IMR-90 (cell line): ENCODE results near the gene NOS1. TPM values are rescaled to one million over a fixed set of nuclear protein-coding genes. Genes with fewer than 3 reads are reported as not detected.

Experiments
- ATAC-seq: fragments of 200-7000 bp; cut with Tn5 transposase; 2 replicates; pipeline ENCODE4 v1.9.1; 2020; ENCODE audit warnings: low read depth, mild to moderate bottlenecking, moderate library complexity
- BruUV-seq: library from RNA; stranded (reverse); fragments of 400-500 nt; replicated peaks from 2 replicates; lab custom pipeline; 2021; lab: Mats Ljungman, UMichigan
- CTCF ChIA-PET: fragments of 300-600 bp; formaldehyde crosslinking; extraction: SDS; loops from one replicate; lab custom pipeline; 2021; ENCODE audit warnings: antibody characterized with exemption; lab: Yijun Ruan, JAX
- POLR2A ChIA-PET: fragments of 300-600 bp; sonication (Branson Sonifier 250); formaldehyde crosslinking; loops from one replicate; lab custom pipeline; 2022; ENCODE audit warnings: antibody characterized with exemption; ENCODE audit not compliant: unreplicated experiment; lab: Charles Lee
- DNase-seq: peaks from one replicate; pipeline ENCODE4 v3.0.0; 2013
- H2AFZ ChIP-seq: replicated peaks from 2 replicates; pipeline ENCODE3; 2013; ENCODE audit warnings: low read length, mild to moderate bottlenecking; ENCODE audit not compliant: poor library complexity
- H2AK5ac ChIP-seq: 2 replicates; pipeline ENCODE4 v1.6.1; 2013; ENCODE audit warnings: low read depth, low read length, inconsistent platforms
- H2AK9ac ChIP-seq: replicated peaks from 2 replicates; pipeline ENCODE3; 2013; ENCODE audit warnings: mild to moderate bottlenecking, low read depth, low read length, moderate library complexity; ENCODE audit not compliant: poor library complexity
- H2BK120ac ChIP-seq: 2 replicates; pipeline ENCODE4 v1.6.1; 2013; ENCODE audit warnings: low read depth, low read length, inconsistent platforms
- H2BK15ac ChIP-seq: 3 replicates; pipeline ENCODE4 v1.6.1; 2013; ENCODE audit warnings: low read depth, low read length, inconsistent platforms
- H2BK20ac ChIP-seq: 2 replicates; pipeline ENCODE4 v1.6.1; 2013; ENCODE audit warnings: low read depth, mild to moderate bottlenecking, inconsistent platforms, low read length, moderate library complexity
- H2BK5ac ChIP-seq: 2 replicates; pipeline ENCODE4 v1.6.1; 2013; ENCODE audit warnings: mild to moderate bottlenecking, low read depth, low read length, inconsistent platforms; ENCODE audit not compliant: poor library complexity, severe bottlenecking
- H3K14ac ChIP-seq: replicated peaks from 2 replicates; pipeline ENCODE4 v1.6.1; 2013; ENCODE audit warnings: low read depth, low read length, inconsistent platforms
- H3K18ac ChIP-seq: 2 replicates; pipeline ENCODE4 v1.6.1; 2013; ENCODE audit warnings: low read depth, low read length, control low read depth
- H3K23ac ChIP-seq: 2 replicates; pipeline ENCODE4 v1.6.1; 2013; ENCODE audit warnings: low read depth, low read length, inconsistent platforms
- H3K27ac ChIP-seq: 2 replicates; pipeline ENCODE4 v1.5.1; 2013; ENCODE audit warnings: mild to moderate bottlenecking, control low read depth, low read length; ENCODE audit not compliant: insufficient read depth
- H3K27me3 ChIP-seq: 2 replicates; pipeline ENCODE4 v1.6.1; 2013; ENCODE audit warnings: low read length; ENCODE audit not compliant: control insufficient read depth, insufficient read depth
- H3K36me3 ChIP-seq: 2 replicates; pipeline ENCODE4 v1.6.1; 2013; ENCODE audit warnings: low read length, mixed read lengths; ENCODE audit not compliant: control insufficient read depth, insufficient read depth
- H3K4ac ChIP-seq: 2 replicates; pipeline ENCODE4 v1.6.1; 2013; ENCODE audit warnings: low read depth, low read length, inconsistent platforms
- H3K4me1 ChIP-seq: 2 replicates; pipeline ENCODE4 v1.6.1; 2013; ENCODE audit warnings: low read length, mixed read lengths; ENCODE audit not compliant: control insufficient read depth, insufficient read depth
- H3K4me2 ChIP-seq: 2 replicates; pipeline ENCODE4 v1.6.1; 2013; ENCODE audit warnings: low read depth, mild to moderate bottlenecking, control low read depth, low read length, moderate library complexity
- H3K4me3 ChIP-seq: 2 replicates; pipeline ENCODE4 v1.5.1; 2013; ENCODE audit warnings: low read depth, mild to moderate bottlenecking, control low read depth, low read length, moderate library complexity; ENCODE audit not compliant: insufficient read depth
- H3K56ac ChIP-seq: 2 replicates; pipeline ENCODE4 v1.6.1; 2013; ENCODE audit warnings: low read length, inconsistent platforms; ENCODE audit not compliant: insufficient read depth; ENCODE audit errors: extremely low read depth
- H3K79me1 ChIP-seq, 2 experiments: 2 replicates each; pipeline ENCODE4 v1.6.1; 2013; ENCODE audit warnings: low read length in 2 of 2, inconsistent platforms in 1 of 2, low read depth in 1 of 2
- H3K9ac ChIP-seq: 2 replicates; pipeline ENCODE4 v1.6.1; 2013; ENCODE audit warnings: low read depth, low read length, control low read depth
- H3K9me1 ChIP-seq: 2 replicates; pipeline ENCODE4 v1.6.1; 2013; ENCODE audit warnings: low read length, inconsistent platforms; ENCODE audit not compliant: insufficient read depth
- H3K9me3 ChIP-seq: 2 replicates; pipeline ENCODE4 v1.6.1; 2013; ENCODE audit warnings: low read length; ENCODE audit not compliant: control insufficient read depth, insufficient read depth
- H4K20me1 ChIP-seq: 2 replicates; pipeline ENCODE4 v1.6.1; 2013; ENCODE audit warnings: low read length, inconsistent platforms; ENCODE audit not compliant: insufficient read depth
- H4K5ac ChIP-seq: 2 replicates; pipeline ENCODE4 v1.6.1; 2013; ENCODE audit warnings: mild to moderate bottlenecking, low read depth, low read length, control low read depth
- H4K8ac ChIP-seq, 2 experiments: 2 replicates each; pipeline ENCODE4 v1.6.1; 2013; ENCODE audit warnings: low read depth in 2 of 2, low read length in 2 of 2, control low read depth in 1 of 2, inconsistent platforms in 1 of 2
- H4K91ac ChIP-seq: 2 replicates; pipeline ENCODE4 v1.6.1; 2013; ENCODE audit warnings: low read depth, low read length, inconsistent platforms; ENCODE audit not compliant: insufficient read depth
- BHLHE40 ChIP-seq: fragments of 150-350 bp; IDR thresholded peaks from 2 replicates; pipeline ENCODE4 v1.6.1; 2016; ENCODE audit warnings: mild to moderate bottlenecking, low read depth, low read length
- CEBPB ChIP-seq: IDR thresholded peaks from 2 replicates; pipeline ENCODE4 v1.6.1; 2012; ENCODE audit warnings: low read depth, low read length, improper control_type of control experiment
- CHD1 ChIP-seq: IDR thresholded peaks from 2 replicates; pipeline ENCODE4 v1.6.1; 2012; ENCODE audit warnings: low read depth, low read length, improper control_type of control experiment
- CTCF ChIP-seq: conservative IDR thresholded peaks from 2 replicates; pipeline ENCODE4 v1.5.1; 2012; ENCODE audit warnings: mild to moderate bottlenecking, low read depth, low read length, improper control_type of control experiment
- FOS ChIP-seq: fragments of 150-350 bp; IDR thresholded peaks from 2 replicates; pipeline ENCODE4 v1.6.1; 2016; ENCODE audit warnings: low read depth, low read length
- MAFK ChIP-seq: IDR thresholded peaks from 2 replicates; pipeline ENCODE4 v1.6.1; 2012; ENCODE audit warnings: low read depth, low read length, improper control_type of control experiment
- MAZ ChIP-seq: IDR thresholded peaks from 2 replicates; pipeline ENCODE4 v1.6.1; 2012; ENCODE audit warnings: low read depth, mild to moderate bottlenecking, low read length, improper control_type of control experiment, moderate library complexity, borderline replicate concordance
- MXI1 ChIP-seq: IDR thresholded peaks from 2 replicates; pipeline ENCODE4 v1.6.1; 2012; ENCODE audit warnings: low read depth, mild to moderate bottlenecking, low read length, moderate library complexity, borderline replicate concordance
- NFE2L2 ChIP-seq: fragments of 150-350 bp; IDR thresholded peaks from 2 replicates; pipeline ENCODE4 v1.6.1; 2016; ENCODE audit warnings: low read depth, mild to moderate bottlenecking, low read length
- POLR2A ChIP-seq: IDR thresholded peaks from 2 replicates; pipeline ENCODE4 v1.6.1; 2012; ENCODE audit warnings: mild to moderate bottlenecking, low read depth, low read length
- RAD21 ChIP-seq: IDR thresholded peaks from 2 replicates; pipeline ENCODE4 v1.6.1; 2012; ENCODE audit warnings: low read length, improper control_type of control experiment
- RCOR1 ChIP-seq: IDR thresholded peaks from 2 replicates; pipeline ENCODE4 v1.6.1; 2012; ENCODE audit warnings: mild to moderate bottlenecking, low read length, improper control_type of control experiment; ENCODE audit not compliant: insufficient replicate concordance
- RFX5 ChIP-seq: IDR thresholded peaks from 2 replicates; pipeline ENCODE4 v1.8.0; 2012; ENCODE audit warnings: low read depth, mild to moderate bottlenecking, low read length, moderate library complexity
- SMC3 ChIP-seq: fragments of 150-350 bp; IDR thresholded peaks from 2 replicates; pipeline ENCODE4 v1.6.1; 2016; ENCODE audit warnings: low read depth, mild to moderate bottlenecking, antibody characterized with exemption, low read length, moderate library complexity
- WGBS, 2 experiments: methylation state at CpG; one replicate each; pipeline versions ENCODE4 v1.1.5 to v1.1.7; 2013; ENCODE audit warnings: missing lambda C conversion rate in 2 of 2; ENCODE audit not compliant: insufficient read length in 1 of 2; ENCODE audit errors: extremely low coverage in 2 of 2; 5-methylcytosine and 5-hydroxymethylcytosine counted together
- dilution Hi-C: fragments of 300-500 bp; cut with HindIII; formaldehyde crosslinking; loops from one replicate; pipeline ENCODE4 v1.14.3; 2018; ENCODE audit warnings: low sequenced_read_pairs; ENCODE audit not compliant: unreplicated experiment
- in situ Hi-C: fragments of 300-500 bp; cut with MboI; formaldehyde crosslinking; loops from 3 replicates; pipeline ENCODE4 v1.14.3; 2019; ENCODE audit warnings: low sequenced_read_pairs, inconsistent platforms, mixed read lengths
- intact Hi-C: fragments of 100-400 bp; cut with micrococcal nuclease; formaldehyde crosslinking; loops from 2 replicates; pipeline ENCODE4 v1.10.0; 2022
- polyA plus RNA-seq, 3 experiments: library from polyadenylated mRNA; depleted of rRNA; stranded (reverse); fragments of >200 nt; gene quantifications; 2 replicates each; pipeline ENCODE4 v1.2.3, GENCODE V29; 2012; ENCODE audit warnings: low replicate concordance in 1 of 3
- total RNA-seq: library from RNA; depleted of rRNA; stranded (reverse); fragments of >200 nt; gene quantifications from 2 replicates; pipeline ENCODE4 v1.2.3, GENCODE V29; 2012
- TF ChIP-seq, protein P1 (sequence below): fragments of 150-350 bp; IDR thresholded peaks from 2 replicates; pipeline ENCODE4 v1.6.1; 2016; ENCODE audit warnings: low read depth, mild to moderate bottlenecking, low read length, moderate library complexity, borderline replicate concordance
- TF ChIP-seq, protein P2 (sequence below): fragments of 150-350 bp; IDR thresholded peaks from 2 replicates; pipeline ENCODE4 v1.6.1; 2017; ENCODE audit warnings: mild to moderate bottlenecking, antibody characterized with exemption, low read length, low read depth

NOS1 gene
- total and polyA plus RNA-seq, 2 of the 4 experiments (the other 2 are of a cell fraction), result 0.09 TPM; not detected in 1

DNA sequence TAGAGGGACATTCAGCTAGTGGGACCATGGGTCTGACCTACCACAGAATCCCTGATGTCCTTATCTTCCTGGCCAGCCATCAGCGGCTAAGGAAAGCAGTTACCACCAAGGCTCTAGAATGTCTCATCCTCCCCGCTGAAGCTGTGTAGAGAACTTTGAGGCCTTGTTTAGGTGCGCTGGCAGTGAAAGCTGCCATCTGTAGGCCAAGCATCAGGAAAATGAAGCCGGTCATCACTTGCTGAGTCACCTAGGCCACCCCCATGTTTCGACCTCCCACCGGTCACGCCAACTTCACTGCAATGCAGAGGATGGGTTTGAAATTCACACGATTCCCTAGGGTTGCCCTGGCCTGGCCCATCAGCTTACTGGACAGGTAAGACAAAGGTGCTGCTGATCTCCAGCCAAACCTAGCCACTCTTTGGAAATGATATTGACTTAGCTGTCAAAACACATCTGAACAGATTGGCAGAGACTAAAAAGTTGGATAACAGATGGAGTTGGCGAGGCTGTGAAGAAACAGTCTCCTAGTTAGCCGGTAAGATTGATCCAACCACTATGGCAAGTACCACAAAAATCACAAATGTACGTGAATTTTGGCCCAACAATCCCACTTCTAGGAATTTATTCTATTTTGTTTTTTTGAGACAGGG, 52.0 kb downstream of the NOS1 start:
- Histone ChIP-seq H3K18ac (no peak overlapping the region), H3K9ac (no peak overlapping the region), H3K14ac (no peak overlapping the region), H3K27me3 (no peaks in the 10 kb centered on the region), H3K23ac (no peak overlapping the region), H4K20me1 (no peaks in the 10 kb centered on the region), H3K27ac (no peak overlapping the region), H2BK5ac (no peak overlapping the region), H3K36me3 (no peaks in the 10 kb centered on the region), H3K4me3 (no peak overlapping the region), H2BK20ac (no peak overlapping the region), H4K91ac (no peak overlapping the region), H3K79me1 (no peaks in the 10 kb centered on the region), H2BK120ac (no peak overlapping the region), H2BK15ac (no peak overlapping the region), H2AFZ (no peak overlapping the region), H3K56ac (no peak overlapping the region), H2AK5ac (no peak overlapping the region), H3K9me3 (peaks cover 33% of the 10 kb centered on the region), H3K4ac (no peak overlapping the region), H3K4me1 (no peaks in the 10 kb centered on the region), H4K8ac (no peak overlapping the region), H2AK9ac (no peak overlapping the region), H3K9me1 (no peaks in the 10 kb centered on the region), H3K4me2 (no peak overlapping the region), H4K5ac (no peak overlapping the region)
- CTCF ChIA-PET, result no interaction called here
- BruUV-seq, result no TSS peak
- DNase-seq, result no peak
- 17% methylated on average over 1 of the region's 11 CpGs; no CpG with 5 or more reads in 1 of the 2 experiments for WGBS, 2 experiments
- dilution Hi-C loops (no loop called here), intact Hi-C loops (no loop called here), in situ Hi-C loops (no loop called here)
- TF ChIP-seq BHLHE40, result no peak
- TF ChIP-seq RFX5, result no peak
- TF ChIP-seq MXI1, result no peak
- no peak for TF ChIP-seq CEBPB
- TF ChIP-seq RCOR1, result no peak
- no peak for TF ChIP-seq CTCF
- TF ChIP-seq CHD1, result no peak
- TF ChIP-seq POLR2A, result no peak
- no peak for TF ChIP-seq MAFK
- TF ChIP-seq, protein P1, sequence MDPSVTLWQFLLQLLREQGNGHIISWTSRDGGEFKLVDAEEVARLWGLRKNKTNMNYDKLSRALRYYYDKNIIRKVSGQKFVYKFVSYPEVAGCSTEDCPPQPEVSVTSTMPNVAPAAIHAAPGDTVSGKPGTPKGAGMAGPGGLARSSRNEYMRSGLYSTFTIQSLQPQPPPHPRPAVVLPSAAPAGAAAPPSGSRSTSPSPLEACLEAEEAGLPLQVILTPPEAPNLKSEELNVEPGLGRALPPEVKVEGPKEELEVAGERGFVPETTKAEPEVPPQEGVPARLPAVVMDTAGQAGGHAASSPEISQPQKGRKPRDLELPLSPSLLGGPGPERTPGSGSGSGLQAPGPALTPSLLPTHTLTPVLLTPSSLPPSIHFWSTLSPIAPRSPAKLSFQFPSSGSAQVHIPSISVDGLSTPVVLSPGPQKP, result no peak
- TF ChIP-seq MAZ, result no peak
- TF ChIP-seq FOS, result no peak
- TF ChIP-seq, protein P2, sequence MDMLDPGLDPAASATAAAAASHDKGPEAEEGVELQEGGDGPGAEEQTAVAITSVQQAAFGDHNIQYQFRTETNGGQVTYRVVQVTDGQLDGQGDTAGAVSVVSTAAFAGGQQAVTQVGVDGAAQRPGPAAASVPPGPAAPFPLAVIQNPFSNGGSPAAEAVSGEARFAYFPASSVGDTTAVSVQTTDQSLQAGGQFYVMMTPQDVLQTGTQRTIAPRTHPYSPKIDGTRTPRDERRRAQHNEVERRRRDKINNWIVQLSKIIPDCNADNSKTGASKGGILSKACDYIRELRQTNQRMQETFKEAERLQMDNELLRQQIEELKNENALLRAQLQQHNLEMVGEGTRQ, result no peak
- no peak for TF ChIP-seq NFE2L2
- TF ChIP-seq SMC3, result no peak
- no peak for TF ChIP-seq RAD21
- no peak for ATAC-seq
- POLR2A ChIA-PET, result no interaction called here
